Urinary bladder (tissue), 4 donors: Measurements from ENCODE around the gene FLNB. TPM values are rescaled to one million over a fixed set of nuclear protein-coding genes. Genes with fewer than 3 reads are reported as not detected.
A peak's percentile ranks its signal among the peaks of the same experiment; 100 is the strongest.
"Not testable (repeated sequence)": the region's sequence is repeated elsewhere in the genome, so short reads cannot be mapped to it uniquely, and the experiment has no call there.

Experiments
- DNase-seq: peaks from one replicate; pipeline ENCODE4 v3.0.0-alpha.2; 2015; ENCODE audit errors: extremely low spot score
- H3K27ac ChIP-seq: one replicate; pipeline ENCODE4 v1.5.1; 2013; ENCODE audit warnings: low read depth, mild to moderate bottlenecking, moderate library complexity
- H3K36me3 ChIP-seq: one replicate; pipeline ENCODE4 v1.6.1; 2013; ENCODE audit warnings: mild to moderate bottlenecking, moderate library complexity; ENCODE audit not compliant: insufficient read depth
- H3K4me1 ChIP-seq: one replicate; pipeline ENCODE4 v1.6.1; 2013; ENCODE audit warnings: mild to moderate bottlenecking, moderate library complexity; ENCODE audit not compliant: insufficient read depth
- H3K4me3 ChIP-seq: one replicate; pipeline ENCODE4 v1.5.1; 2013; ENCODE audit warnings: low read depth, low read length
- WGBS: extraction: QIAGEN DNeasy Blood & Tissue Kit; methylation state at CpG from one replicate; pipeline ENCODE4 v1.1.7; 2013; 5-methylcytosine and 5-hydroxymethylcytosine counted together
- polyA plus RNA-seq: library from polyadenylated mRNA; stranded (reverse); fragments of 200-250 nt; gene quantifications from one replicate; pipeline ENCODE4 v1.2.3, GENCODE V29; 2013
- total RNA-seq: library from RNA; depleted of rRNA; stranded (reverse); fragments of >200 nt; gene quantifications from one replicate; pipeline ENCODE4 v1.2.3, GENCODE V29; 2014
- donor health status: healthy with polysubstance abuse.
- donor health status: healthy.

Gene FLNB
- total and polyA plus RNA-seq, 2 donors, result 98.3 to 155 TPM

DNA sequence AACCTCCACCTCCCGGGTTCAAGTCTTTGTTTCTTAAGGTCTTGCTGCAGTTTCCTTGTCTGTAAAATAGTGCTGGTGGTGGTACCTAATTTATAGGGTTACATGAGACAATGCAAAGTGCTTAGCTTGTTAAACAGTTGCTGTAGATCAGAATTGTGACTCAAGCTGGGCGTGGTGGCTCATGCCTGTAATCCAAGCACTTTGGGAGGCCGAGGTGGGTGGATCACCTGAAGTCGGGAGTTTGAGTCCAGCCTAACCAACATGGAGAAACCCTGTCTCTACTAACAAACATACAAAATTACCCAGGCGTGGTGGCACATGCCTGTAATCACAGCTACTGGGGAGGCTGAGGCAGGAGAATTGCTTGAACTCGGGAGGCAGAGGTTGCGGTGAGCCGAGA, 19.0 kb upstream of the FLNB start:
- 85% methylated on average over 8 of the region's 8 CpGs for WGBS
- not testable (repeated sequence) for DNase-seq, H3K36me3 ChIP-seq, H3K27ac ChIP-seq, H3K4me1 ChIP-seq, H3K4me3 ChIP-seq

DNA sequence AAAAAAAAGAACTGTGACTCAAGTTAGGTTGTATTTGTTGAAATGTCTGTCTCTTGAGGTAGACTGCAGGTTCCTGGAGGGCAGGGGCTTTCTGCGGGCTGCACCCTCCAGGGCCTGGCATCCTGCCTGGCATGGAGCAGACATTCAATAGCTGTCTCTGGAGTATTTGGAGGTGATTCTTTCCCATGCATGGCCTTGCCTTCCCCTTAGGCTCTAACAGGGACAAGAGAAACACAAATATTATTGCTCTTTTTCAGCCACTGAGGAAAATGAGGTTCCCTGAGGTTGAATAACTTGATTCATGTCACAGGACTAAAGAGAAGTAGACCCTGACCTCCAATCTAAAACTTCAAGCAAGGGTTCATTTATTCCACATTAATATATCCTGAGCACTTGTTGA, 18.6 kb upstream of the FLNB start:
- DNase-seq, result no peak
- no peaks in the 10 kb centered on the region for H3K4me1 ChIP-seq
- WGBS, result 95% methylated on average over 1 of the region's 1 CpG
- H3K4me3 ChIP-seq, result no peak overlapping the region
- H3K27ac ChIP-seq, result no peak overlapping the region
- no peaks in the 10 kb centered on the region for H3K36me3 ChIP-seq

DNA sequence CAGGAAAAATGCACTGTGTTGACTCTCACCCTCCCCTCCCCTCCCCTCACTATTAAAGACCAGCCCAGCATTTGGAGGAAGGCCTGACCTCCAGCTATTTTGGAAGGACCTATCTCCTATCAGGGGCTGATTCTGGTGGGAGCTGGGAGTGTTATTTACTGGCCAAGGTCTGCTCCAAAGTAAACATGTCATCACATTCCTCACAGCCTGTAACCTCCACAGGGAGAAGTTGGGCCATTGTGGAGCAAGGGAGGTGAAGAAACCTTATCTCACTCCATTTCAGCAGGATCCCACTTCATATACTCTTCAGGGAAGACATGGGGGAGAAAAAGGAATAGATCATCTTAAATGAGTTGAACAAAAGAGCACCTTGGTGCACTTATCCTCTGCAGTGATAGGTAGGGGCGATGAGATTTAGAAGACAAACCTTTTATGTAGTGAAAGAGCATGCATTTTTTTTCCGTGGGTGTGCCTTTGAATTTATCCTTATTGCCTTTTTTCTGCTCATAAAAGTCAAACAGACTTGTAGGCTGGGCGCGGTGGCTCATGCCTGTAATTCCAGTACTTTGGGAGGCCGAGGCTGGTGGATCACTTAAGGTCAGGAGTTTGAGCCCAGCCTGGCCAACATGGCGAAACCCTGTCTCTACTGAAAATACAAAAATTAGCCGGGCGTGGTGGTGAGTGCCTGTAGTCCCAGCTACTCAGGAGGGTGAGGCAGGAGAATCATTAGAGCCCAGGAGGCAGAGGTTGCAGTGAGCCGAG, 15.6 kb upstream of the FLNB start:
- 60% methylated on average over 9 of the region's 9 CpGs for WGBS
- Histone ChIP-seq H3K4me1 (no peaks in the 10 kb centered on the region), H3K27ac (no peak overlapping the region), H3K36me3 (no peaks in the 10 kb centered on the region), H3K4me3 (no peak overlapping the region)
- no peak for DNase-seq

GRCh38 chr3:57998366-57999283, 9.6 kb upstream of the FLNB start:
- 29% methylated on average over 10 of the region's 10 CpGs for WGBS
- Histone ChIP-seq H3K4me1 (no peaks in the 10 kb centered on the region), H3K27ac (peak overlapping the region; percentile 28), H3K36me3 (no peaks in the 10 kb centered on the region), H3K4me3 (no peak overlapping the region)
- DNase-seq, result no peak

DNA sequence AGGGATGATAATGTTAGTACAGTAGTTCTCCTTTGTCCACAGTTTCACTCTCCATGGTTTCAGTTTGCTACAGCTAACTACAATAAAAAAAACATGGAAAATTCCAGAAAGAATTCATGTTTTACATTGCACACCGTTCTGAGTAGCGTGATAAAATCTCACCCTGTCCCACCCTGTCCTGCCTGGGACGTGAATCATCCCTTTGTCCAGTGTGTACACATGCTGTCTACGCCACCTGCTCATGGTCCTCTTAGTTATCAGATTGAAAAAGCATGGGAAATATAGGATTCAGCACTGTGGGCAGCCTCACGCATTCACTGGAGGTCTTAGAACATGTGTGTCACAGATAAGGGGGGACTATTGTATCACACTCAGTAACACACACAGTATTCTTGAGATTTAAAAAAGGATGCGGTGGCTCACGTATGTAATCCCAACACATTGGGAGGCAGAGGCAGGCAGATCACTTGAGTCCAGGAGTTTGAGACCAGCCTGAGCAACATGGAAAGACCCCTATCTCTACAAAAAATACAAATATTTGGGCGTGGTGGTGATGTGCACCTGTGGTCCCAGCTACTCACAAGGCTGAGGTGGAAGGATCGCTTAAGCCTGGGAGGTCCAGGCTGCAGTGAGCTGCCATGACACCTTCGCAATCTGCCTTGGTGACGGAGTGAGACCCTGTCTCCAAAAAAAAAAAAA, 8.7 kb upstream of the FLNB start:
- H3K4me3 ChIP-seq, result no peak overlapping the region
- H3K36me3 ChIP-seq, result no peaks in the 10 kb centered on the region
- no peaks in the 10 kb centered on the region for H3K4me1 ChIP-seq
- 84% methylated on average over 11 of the region's 11 CpGs for WGBS
- H3K27ac ChIP-seq, result no peak overlapping the region
- DNase-seq, result no peak

- DNase-seq, result no peak
- Histone ChIP-seq H3K36me3 (no peaks in the 10 kb centered on the region), H3K4me3 (no peak overlapping the region), H3K4me1 (no peaks in the 10 kb centered on the region), H3K27ac (peak overlapping the region; percentile 31)
- WGBS, result 90% methylated on average over 7 of the region's 7 CpGs
Measured at GRCh38 chr3:58000306-58001085, 7.7 kb upstream of the FLNB start.

- Histone ChIP-seq H3K27ac (peak overlapping the region; percentile 15), H3K4me3 (no peak overlapping the region), H3K36me3 (no peaks in the 10 kb centered on the region), H3K4me1 (no peaks in the 10 kb centered on the region)
- WGBS, result 91% methylated on average over 3 of the region's 3 CpGs
- DNase-seq, result no peak
Measured at GRCh38 chr3:58001086-58001467, 7.1 kb upstream of the FLNB start.

DNA sequence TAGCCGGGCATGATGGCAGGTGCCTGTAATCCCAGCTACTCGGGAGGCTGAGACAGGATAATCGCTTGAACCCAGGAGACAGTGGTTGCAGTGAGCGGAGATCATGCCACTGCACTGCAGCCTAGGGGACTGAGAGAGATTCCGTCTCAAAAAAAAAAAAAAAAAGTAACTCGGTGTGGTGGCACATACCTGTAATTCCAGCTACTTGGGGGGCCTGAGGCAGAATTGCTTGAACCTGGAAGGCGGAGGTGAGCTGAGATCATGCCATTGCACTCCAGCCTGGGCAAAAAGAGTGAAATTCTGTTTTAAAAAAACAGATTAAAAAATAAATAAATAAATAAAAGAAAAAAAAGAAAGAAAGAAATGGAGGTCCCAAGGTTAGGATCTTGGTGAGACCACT, 6.2 kb upstream of the FLNB start:
- DNase-seq, result no peak
- Histone ChIP-seq H3K36me3 (no peaks in the 10 kb centered on the region), H3K4me3 (no peak overlapping the region), H3K27ac (no peak overlapping the region), H3K4me1 (no peaks in the 10 kb centered on the region)
- WGBS, result 92% methylated on average over 7 of the region's 7 CpGs

DNA sequence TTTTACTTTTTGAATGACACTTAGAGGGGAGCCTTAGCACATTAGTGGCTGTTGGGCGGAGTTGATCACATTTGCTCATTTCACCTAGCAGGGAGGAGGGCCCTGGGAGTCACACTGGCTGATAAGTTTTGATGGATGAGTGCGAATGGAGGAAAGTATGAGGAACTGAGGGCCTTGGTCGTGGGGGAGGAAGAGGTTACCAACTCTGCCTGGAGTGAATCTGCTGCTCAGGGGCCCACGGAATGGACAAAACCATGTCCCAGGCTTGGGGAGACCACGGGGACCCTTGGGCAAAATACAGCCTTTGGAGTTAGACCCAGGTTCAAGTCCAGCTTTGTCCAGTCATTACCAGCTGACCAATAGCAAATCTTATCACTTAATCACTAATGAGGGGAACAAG, 5.1 kb upstream of the FLNB start:
- Histone ChIP-seq H3K27ac (no peak overlapping the region), H3K4me3 (no peak overlapping the region), H3K4me1 (no peaks in the 10 kb centered on the region), H3K36me3 (no peaks in the 10 kb centered on the region)
- 87% methylated on average over 5 of the region's 5 CpGs for WGBS
- no peak for DNase-seq

GRCh38 chr3:58004973-58005372, 3.2 kb upstream of the FLNB start:
- Histone ChIP-seq H3K4me3 (no peak overlapping the region), H3K27ac (no peak overlapping the region), H3K4me1 (no peaks in the 10 kb centered on the region), H3K36me3 (no peaks in the 10 kb centered on the region)
- 78% methylated on average over 6 of the region's 6 CpGs for WGBS
- no peak for DNase-seq

DNA sequence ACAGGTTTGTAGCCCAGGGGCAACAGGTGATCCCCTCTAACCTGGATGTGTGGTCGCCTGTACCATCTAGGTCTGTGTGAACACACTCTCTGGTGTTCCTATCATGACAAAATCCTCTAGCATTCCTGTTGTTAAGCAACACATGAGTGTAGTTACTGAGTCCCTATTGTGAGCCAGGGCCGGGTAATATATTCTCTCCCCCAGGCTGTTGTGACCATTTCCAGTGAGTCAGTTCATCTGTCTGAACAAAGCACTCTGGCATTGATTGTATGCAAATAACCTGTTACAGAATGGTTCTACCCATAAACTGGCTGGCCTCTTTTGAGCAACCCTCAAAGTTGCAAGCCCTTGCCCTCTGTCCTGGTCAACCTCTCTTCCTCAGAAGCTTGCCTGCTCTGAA, 2.6 kb upstream of the FLNB start:
- no peak for DNase-seq
- WGBS, result 68% methylated on average over 2 of the region's 2 CpGs
- H3K4me3 ChIP-seq, result no peak overlapping the region
- H3K27ac ChIP-seq, result no peak overlapping the region
- H3K36me3 ChIP-seq, result no peaks in the 10 kb centered on the region
- no peaks in the 10 kb centered on the region for H3K4me1 ChIP-seq

DNA sequence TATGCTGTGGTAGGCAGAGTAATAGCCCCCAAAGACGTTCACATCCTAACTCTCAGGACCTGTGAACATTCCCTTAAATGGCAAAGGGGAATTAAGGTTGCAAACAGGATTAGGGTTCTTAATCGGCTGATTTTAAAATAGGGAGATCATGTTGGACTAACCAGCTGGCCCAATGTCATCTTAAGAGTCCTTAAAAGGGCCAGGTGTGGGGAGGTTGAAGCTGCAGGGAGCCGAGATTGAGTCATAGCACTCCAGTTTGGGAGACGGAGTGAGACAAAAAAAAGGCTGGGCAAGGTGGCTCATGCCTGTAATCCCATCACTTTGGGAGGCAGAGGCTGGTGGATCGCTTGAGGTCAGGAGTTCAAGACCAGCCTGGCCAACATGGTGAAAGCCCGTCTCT, 1.6 kb upstream of the FLNB start:
- no peaks in the 10 kb centered on the region for H3K4me1 ChIP-seq
- H3K4me3 ChIP-seq, result no peak overlapping the region
- H3K36me3 ChIP-seq, result no peaks in the 10 kb centered on the region
- WGBS, result 70% methylated on average over 6 of the region's 6 CpGs
- no peak for DNase-seq
- H3K27ac ChIP-seq, result no peak overlapping the region
